ENCODE measurements around the gene CXCL14.

DNA sequence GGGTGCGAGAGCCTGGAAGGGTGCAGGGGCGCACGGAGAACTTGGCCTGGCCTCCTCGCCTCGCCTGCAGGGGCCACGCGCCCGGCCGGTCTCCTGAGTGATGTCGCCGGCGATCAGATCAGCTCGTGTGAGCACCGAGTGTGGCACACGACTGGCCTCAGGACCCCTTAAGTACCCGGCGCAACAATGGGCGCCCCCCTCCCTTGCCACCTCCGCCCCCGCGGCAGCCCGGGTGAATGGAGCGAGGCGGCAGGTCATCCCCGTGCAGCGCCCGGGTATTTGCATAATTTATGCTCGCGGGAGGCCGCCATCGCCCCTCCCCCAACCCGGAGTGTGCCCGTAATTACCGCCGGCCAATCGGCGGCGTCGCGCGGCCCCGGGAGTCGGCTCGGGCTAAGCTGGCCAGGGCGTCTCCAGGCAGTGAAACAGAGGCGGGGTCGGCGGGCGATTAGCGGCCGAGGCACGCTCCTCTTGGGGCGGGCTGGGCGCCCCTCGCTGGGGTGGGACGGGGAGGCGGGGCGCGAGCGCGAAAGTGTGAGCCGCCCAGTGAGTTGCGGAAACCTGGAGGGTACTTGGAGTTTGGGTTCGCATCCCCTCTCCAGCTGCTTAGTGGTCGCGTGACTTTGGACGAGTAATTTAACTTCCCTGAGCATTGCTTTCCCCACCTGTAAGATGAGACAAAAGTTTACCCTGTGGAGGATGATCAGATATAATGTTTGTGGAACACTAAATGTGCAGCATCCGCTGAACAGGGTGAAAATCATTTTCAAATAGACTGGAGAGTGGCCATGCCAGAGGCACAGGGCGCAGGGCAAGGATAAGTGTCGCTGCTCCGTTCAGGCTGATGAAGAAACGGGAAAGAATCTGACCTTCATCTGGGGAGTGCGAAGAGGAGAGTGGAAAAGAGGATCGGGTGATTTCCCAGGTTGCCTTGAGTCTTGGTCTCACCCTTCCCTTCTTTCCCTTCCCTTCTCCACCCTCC lies 42.7 kb downstream of the CXCL14 start, which contains the start of gene NEUROG1:
- peak; percentile 79 for TF ChIP-seq EZH2 (IDR thresholded peaks at IDR 0.05; ENCODE audit: low read length, missing control alignments)
- TF ChIP-seq, protein P1, sequence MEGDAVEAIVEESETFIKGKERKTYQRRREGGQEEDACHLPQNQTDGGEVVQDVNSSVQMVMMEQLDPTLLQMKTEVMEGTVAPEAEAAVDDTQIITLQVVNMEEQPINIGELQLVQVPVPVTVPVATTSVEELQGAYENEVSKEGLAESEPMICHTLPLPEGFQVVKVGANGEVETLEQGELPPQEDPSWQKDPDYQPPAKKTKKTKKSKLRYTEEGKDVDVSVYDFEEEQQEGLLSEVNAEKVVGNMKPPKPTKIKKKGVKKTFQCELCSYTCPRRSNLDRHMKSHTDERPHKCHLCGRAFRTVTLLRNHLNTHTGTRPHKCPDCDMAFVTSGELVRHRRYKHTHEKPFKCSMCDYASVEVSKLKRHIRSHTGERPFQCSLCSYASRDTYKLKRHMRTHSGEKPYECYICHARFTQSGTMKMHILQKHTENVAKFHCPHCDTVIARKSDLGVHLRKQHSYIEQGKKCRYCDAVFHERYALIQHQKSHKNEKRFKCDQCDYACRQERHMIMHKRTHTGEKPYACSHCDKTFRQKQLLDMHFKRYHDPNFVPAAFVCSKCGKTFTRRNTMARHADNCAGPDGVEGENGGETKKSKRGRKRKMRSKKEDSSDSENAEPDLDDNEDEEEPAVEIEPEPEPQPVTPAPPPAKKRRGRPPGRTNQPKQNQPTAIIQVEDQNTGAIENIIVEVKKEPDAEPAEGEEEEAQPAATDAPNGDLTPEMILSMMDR (conservative IDR thresholded peaks at IDR 0.05 in 1 of 2, IDR thresholded peaks at IDR 0.05 in 1 of 2; ENCODE audit: low read depth in 1 of 2, low read length in 2 of 2): no peak

Measured in fibroblast of lung (primary cell).